ENCODE measurements around the gene FDXR. TPM values are rescaled to one million over a fixed set of nuclear protein-coding genes. Genes with fewer than 3 reads are reported as not detected.

The FDXR gene
- total and polyA plus RNA-seq, 2 donors (not counting 3 experiments of a cell fraction or from before 2014, with no cell fraction given) = 19.7 to 33.4 TPM

DNA sequence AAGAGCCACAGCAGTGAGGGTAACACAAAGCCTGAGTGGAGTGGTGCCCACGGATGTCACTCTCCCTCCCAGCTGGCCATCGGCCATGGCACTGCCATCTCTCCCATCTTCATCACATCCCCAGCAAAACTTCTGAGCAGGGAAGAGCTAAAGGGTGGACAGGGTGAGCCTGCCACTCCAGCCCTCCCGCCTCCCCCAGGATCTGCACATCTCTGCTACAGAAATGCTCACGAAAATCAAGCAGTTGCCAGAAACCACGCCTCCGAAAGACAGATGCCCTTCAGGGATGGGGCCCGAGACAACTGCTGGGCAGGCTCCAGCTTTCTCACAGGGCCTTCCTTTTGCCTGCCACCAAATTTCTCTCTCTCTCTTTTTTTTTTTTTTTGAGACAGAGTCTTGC is 16.7 kb downstream of the FDXR start:
- Histone ChIP-seq H3K9ac (replicated peaks; ENCODE audit: extremely low read depth, insufficient read depth, low read length) (no peak overlapping the region), H3K4me2 (ENCODE audit: insufficient read depth, low read length) (no peak overlapping the region), H3K9me3 (replicated peaks; ENCODE audit: control insufficient read depth, insufficient read depth, low read length) (no peaks in the 10 kb centered on the region), H3K4me3 (replicated peaks in 1 of 3; ENCODE audit: insufficient read depth in 1 of 3, low read depth in 1 of 3, low read length in 3 of 3) (no peak overlapping the region), H3K27ac (ENCODE audit: insufficient read depth, low read depth, low read length) (no peak overlapping the region), H3K9me1 (replicated peaks; ENCODE audit: control insufficient read depth, extremely low read depth, insufficient read depth, low read length) (no peaks in the 10 kb centered on the region), H3K4me1 (ENCODE audit: control insufficient read depth, extremely low read depth, insufficient read depth, low read length) (peaks cover 2% of the 10 kb centered on the region), H4K20me1 (replicated peaks; ENCODE audit: control insufficient read depth, extremely low read depth, insufficient read depth, low read length) (no peaks in the 10 kb centered on the region), H3K27me3 (ENCODE audit: control insufficient read depth in 2 of 2, insufficient read depth in 2 of 2, low read length in 2 of 2) (peaks cover 59 to 63% of the 10 kb centered on the region in 2 experiments), H3K36me3 (ENCODE audit: control insufficient read depth in 2 of 2, extremely low read depth in 1 of 2, insufficient read depth in 2 of 2, low read length in 2 of 2) (no peaks in the 10 kb centered on the region), H2AFZ (ENCODE audit: low read depth, low read length) (no peak overlapping the region), H3K79me2 (ENCODE audit: control insufficient read depth, insufficient read depth, low read length) (no peaks in the 10 kb centered on the region)
- POLR2A ChIA-PET = interaction anchor here (2.0 kb wide), 1 partner anchor 17 kb away, joined by 7 read pairs; the partner anchor contains the start of gene FDXR
- CTCF ChIA-PET = interaction anchor here (1.1 to 14.2 kb wide), 3 partner anchors 12 to 64 kb away, joined by 3 to 325 read pairs (median 227); no protein-coding TSS in a partner anchor
- dilution Hi-C loops (cut with MboI; ENCODE audit: extremely low pct_ligation_motif_present, low sequenced_read_pairs) (no loop called here), intact Hi-C loops (cut with micrococcal nuclease) (no loop called here)
- no TSS peak for BruUV-seq (replicated peaks)
- DNase-seq (ENCODE audit: low read depth, low spot score) = no peak
- no peak for FAIRE-seq
- TF ChIP-seq JUN (IDR thresholded peaks at IDR 0.05; ENCODE audit: borderline replicate concordance, insufficient read depth, insufficient read length, low read depth) = no peak
- no peak for TF ChIP-seq FOS (IDR thresholded peaks at IDR 0.05; ENCODE audit: borderline replicate concordance, insufficient read depth, low read length)
- no peak for TF ChIP-seq GATA2 (IDR thresholded peaks at IDR 0.05; ENCODE audit: insufficient read depth, insufficient read length, low read depth, low read length)
- no peak for TF ChIP-seq MYC (IDR thresholded peaks at IDR 0.05; ENCODE audit: low read depth, low read length)
- no peak for TF ChIP-seq POLR2AphosphoS5 (IDR thresholded peaks at IDR 0.05; ENCODE audit: insufficient read depth, low read depth, low read length)
- TF ChIP-seq, protein P1, sequence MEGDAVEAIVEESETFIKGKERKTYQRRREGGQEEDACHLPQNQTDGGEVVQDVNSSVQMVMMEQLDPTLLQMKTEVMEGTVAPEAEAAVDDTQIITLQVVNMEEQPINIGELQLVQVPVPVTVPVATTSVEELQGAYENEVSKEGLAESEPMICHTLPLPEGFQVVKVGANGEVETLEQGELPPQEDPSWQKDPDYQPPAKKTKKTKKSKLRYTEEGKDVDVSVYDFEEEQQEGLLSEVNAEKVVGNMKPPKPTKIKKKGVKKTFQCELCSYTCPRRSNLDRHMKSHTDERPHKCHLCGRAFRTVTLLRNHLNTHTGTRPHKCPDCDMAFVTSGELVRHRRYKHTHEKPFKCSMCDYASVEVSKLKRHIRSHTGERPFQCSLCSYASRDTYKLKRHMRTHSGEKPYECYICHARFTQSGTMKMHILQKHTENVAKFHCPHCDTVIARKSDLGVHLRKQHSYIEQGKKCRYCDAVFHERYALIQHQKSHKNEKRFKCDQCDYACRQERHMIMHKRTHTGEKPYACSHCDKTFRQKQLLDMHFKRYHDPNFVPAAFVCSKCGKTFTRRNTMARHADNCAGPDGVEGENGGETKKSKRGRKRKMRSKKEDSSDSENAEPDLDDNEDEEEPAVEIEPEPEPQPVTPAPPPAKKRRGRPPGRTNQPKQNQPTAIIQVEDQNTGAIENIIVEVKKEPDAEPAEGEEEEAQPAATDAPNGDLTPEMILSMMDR (IDR thresholded peaks at IDR 0.05; ENCODE audit: extremely low read depth in 1 of 2, insufficient read depth in 1 of 2, low read depth in 1 of 2, low read length in 2 of 2) = no peak
- no peak for TF ChIP-seq POLR2A (IDR thresholded peaks at IDR 0.05; ENCODE audit: low read depth, low read length)
- TF ChIP-seq, protein P2, sequence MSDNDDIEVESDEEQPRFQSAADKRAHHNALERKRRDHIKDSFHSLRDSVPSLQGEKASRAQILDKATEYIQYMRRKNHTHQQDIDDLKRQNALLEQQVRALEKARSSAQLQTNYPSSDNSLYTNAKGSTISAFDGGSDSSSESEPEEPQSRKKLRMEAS (IDR thresholded peaks at IDR 0.05; ENCODE audit: insufficient read depth, insufficient read length) = no peak
- no peak for TF ChIP-seq EZH2 (IDR thresholded peaks at IDR 0.05; ENCODE audit: borderline replicate concordance, low read depth, low read length, severe bottlenecking)

Measured in endothelial cell of umbilical vein (primary cell).